ENCODE measurements around the gene SNX21.

The SNX21 gene

GRCh38 chr20:45882469-45883099 is 49.0 kb downstream of the SNX21 start:
- DNase-seq (ENCODE audit: low spot score): no peak

GRCh38 chr20:45883100-45883469 is 49.5 kb downstream of the SNX21 start:
- no peak for DNase-seq (ENCODE audit: low spot score)

- DNase-seq (ENCODE audit: low spot score): no peak
These were observed 53.2 kb downstream of the SNX21 start for GRCh38 chr20:45886590-45887345.

- no peak for DNase-seq (ENCODE audit: low spot score)
These were observed 53.7 kb downstream of the SNX21 start, which contains the start of gene SPATA25 for GRCh38 chr20:45887346-45887715. SPATA25 (minus strand) TSS chr20:45887622; CDS start chr20:45887590, 32 bp downstream.

- no peak for DNase-seq (ENCODE audit: low spot score)
These were observed 55.1 kb downstream of the SNX21 start for GRCh38 chr20:45888681-45889080.

DNA sequence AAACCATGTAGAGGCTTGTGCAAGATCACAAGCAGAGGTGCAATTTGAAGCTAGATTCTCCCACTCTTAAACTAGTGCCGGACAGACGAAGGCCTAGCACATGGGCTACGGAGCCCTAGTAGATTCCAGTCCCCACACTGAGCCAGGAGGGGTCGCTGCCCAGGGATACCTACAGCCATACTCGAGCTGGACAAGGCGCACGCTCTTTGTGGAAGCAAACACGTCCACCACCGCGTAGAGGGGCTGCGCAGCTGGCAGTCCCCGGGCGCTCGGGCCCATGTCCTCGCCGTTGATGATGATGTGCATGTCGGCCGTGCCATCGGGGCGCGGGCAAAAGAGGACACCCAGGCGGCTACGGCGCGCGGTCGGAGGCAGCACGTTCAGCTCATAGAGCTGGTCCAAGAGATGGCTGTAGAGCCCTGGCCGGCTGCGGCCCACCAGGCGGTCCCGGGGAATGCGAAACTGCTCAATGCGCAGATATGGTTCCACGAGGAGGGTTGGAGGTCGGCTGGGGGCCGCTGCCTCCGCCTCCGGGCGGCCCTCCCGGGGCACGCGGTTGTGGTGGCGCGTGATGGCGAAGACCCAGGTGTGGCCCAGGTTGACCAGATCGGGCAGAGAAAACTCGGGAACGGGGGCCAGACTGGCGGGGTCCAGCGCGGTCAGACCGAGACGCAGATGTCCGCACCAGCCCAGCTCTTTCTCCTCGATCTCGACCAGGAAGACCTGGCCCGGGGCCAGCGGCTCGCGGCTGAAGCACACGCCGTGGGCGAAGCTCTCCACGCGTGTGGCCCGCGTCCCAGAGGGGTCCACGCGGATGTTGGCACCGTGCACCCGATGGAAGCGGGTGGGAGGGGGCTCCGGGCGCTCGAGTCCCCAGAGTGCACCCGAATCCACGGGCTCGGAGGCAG is 56.7 kb downstream of the SNX21 start:
- peak; percentile 78 for DNase-seq (ENCODE audit: low spot score)

GRCh38 chr20:45890985-45891983 is 57.7 kb downstream of the SNX21 start, which contains the start of the genes CTSA and NEURL2:
CTSA (plus strand) TSS chr20:45891335; CDS start chr20:45891569, 234 bp downstream.
NEURL2 (minus strand) TSS chr20:45891208; CDS start chr20:45890991, 217 bp downstream.
- DNase-seq (ENCODE audit: low spot score): peak; percentile 94

DNA sequence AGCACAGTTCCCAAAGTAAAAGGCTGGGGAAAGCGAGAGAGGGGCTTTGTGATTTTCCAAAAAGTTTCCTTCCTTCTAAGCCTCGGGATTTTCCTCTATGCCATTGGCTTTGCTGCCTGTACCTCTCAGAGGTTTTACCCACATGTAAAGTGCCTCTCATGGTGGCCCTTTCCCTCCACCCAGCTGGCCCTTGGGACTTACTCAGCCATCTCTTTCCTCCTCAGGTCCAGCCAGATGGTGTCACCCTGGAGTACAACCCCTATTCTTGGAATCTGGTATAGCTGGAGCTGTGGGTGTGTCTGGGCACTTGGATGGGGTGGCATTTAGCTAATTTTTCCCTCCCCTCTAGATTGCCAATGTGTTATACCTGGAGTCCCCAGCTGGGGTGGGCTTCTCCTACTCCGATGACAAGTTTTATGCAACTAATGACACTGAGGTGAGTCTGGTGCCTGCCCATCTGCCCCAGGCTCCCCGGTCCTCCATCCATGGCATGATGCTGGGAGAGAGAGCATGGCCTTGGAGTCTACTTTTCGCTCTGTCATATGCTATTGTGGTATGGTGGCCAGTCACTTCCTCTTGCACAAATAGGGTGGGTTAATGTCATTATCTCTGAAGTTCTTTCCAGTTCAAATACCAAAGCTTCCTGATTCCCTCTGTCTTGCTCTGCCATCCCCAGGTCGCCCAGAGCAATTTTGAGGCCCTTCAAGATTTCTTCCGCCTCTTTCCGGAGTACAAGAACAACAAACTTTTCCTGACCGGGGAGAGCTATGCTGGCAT is 58.6 kb downstream of the SNX21 start:
- DNase-seq (ENCODE audit: low spot score): peak; percentile 68

Data from D341Med (cell line).